A549 (cell line): ENCODE data around the gene DSG3.

Experiments
- CEBPB ChIP-seq, 2 experiments: fragments of >200 bp in 1 of 2; sonication (Bioruptor Twin) in 1 of 2; formaldehyde crosslinking in 1 of 2; IDR thresholded peaks; 2 replicates each; pipeline ENCODE4 v1.6.1; 2012 to 2016
- CHD2 ChIP-seq: fragments of 150-350 bp; IDR thresholded peaks from 2 replicates; pipeline ENCODE4 v1.6.1; 2014; ENCODE audit warnings: low read length; ENCODE audit not compliant: partially characterized antibody
- JUN ChIP-seq, 2 experiments: fragments of >200 bp; sonication (Bioruptor Twin); formaldehyde crosslinking; IDR thresholded peaks; 2 replicates in 1 of 2; 3 replicates in 1 of 2; pipeline ENCODE4 v1.6.1; 2016 to 2017
- JUNB ChIP-seq: fragments of >200 bp; sonication (Bioruptor Twin); formaldehyde crosslinking; IDR thresholded peaks from 2 replicates; pipeline ENCODE4 v1.6.1; 2016
- MYC ChIP-seq: IDR thresholded peaks from 2 replicates; pipeline ENCODE4 v1.6.1; 2012; ENCODE audit warnings: mild to moderate bottlenecking, inconsistent platforms, low read length, improper control_type of control experiment, borderline replicate concordance
- POLR2A ChIP-seq: IDR thresholded peaks from 2 replicates; pipeline ENCODE4 v1.6.1; 2012; ENCODE audit warnings: mild to moderate bottlenecking, low read length
- POLR2AphosphoS2 ChIP-seq: conservative IDR thresholded peaks from 2 replicates; pipeline ENCODE4 v1.6.1; 2012; ENCODE audit warnings: low read length, improper control_type of control experiment, inconsistent platforms
- RAD21 ChIP-seq, 2 experiments: fragments of >200 bp in 1 of 2; sonication (Bioruptor Twin) in 1 of 2; formaldehyde crosslinking in 1 of 2; IDR thresholded peaks in 1 of 2; conservative IDR thresholded peaks in 1 of 2; 2 replicates in 1 of 2; 3 replicates in 1 of 2; pipeline ENCODE4 v1.6.1; 2012 to 2018; ENCODE audit warnings: inconsistent platforms in 1 of 2
- TP53 ChIP-seq: fragments of 250-450 bp; sonication (Bioruptor Pico); IDR thresholded peaks from 2 replicates; pipeline ENCODE4 v1.5.0; 2021; ENCODE audit warnings: mild to moderate bottlenecking, moderate library complexity
- TF ChIP-seq, protein P1 (sequence below): fragments of >200 bp; sonication (Bioruptor Twin); formaldehyde crosslinking; IDR thresholded peaks from 3 replicates; pipeline ENCODE4 v1.6.1; 2016
- TF ChIP-seq, protein P2 (sequence below): fragments of >200 bp; sonication (Bioruptor Twin); formaldehyde crosslinking; IDR thresholded peaks from 3 replicates; pipeline ENCODE4 v1.5.1; 2016
- TF ChIP-seq, protein P3 (sequence below): fragments of 250-450 bp; sonication (Bioruptor Pico); IDR thresholded peaks from 2 replicates; pipeline ENCODE4 v1.5.0; 2021; ENCODE audit warnings: mild to moderate bottlenecking, moderate library complexity, borderline replicate concordance
- TF ChIP-seq, protein P4 (sequence below): IDR thresholded peaks from 2 replicates; pipeline ENCODE4 v1.6.1; 2012

DNA sequence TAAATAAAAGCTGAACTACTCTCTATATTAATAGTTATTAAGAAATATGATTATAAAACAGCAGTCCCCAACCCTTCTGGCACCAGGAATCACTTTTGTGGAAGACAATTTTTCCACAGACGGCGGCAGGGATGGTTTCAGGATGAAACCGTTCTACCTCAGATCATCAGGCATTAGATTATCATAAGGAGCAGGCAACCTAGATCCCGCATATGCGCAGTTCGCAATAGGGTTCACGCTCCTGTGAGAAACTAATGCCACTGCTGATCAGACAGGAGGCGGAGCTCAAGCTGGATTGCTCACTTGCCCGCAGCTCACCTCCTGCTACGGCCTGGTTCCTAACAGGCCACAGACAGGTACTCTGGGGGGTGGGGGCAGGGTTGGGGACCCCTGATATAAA, 31.1 kb downstream of the DSG3 start:
- TF ChIP-seq, protein P1, sequence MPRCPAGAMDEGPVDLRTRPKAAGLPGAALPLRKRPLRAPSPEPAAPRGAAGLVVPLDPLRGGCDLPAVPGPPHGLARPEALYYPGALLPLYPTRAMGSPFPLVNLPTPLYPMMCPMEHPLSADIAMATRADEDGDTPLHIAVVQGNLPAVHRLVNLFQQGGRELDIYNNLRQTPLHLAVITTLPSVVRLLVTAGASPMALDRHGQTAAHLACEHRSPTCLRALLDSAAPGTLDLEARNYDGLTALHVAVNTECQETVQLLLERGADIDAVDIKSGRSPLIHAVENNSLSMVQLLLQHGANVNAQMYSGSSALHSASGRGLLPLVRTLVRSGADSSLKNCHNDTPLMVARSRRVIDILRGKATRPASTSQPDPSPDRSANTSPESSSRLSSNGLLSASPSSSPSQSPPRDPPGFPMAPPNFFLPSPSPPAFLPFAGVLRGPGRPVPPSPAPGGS, result no peak
- TF ChIP-seq, protein P2, sequence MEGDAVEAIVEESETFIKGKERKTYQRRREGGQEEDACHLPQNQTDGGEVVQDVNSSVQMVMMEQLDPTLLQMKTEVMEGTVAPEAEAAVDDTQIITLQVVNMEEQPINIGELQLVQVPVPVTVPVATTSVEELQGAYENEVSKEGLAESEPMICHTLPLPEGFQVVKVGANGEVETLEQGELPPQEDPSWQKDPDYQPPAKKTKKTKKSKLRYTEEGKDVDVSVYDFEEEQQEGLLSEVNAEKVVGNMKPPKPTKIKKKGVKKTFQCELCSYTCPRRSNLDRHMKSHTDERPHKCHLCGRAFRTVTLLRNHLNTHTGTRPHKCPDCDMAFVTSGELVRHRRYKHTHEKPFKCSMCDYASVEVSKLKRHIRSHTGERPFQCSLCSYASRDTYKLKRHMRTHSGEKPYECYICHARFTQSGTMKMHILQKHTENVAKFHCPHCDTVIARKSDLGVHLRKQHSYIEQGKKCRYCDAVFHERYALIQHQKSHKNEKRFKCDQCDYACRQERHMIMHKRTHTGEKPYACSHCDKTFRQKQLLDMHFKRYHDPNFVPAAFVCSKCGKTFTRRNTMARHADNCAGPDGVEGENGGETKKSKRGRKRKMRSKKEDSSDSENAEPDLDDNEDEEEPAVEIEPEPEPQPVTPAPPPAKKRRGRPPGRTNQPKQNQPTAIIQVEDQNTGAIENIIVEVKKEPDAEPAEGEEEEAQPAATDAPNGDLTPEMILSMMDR, result no peak
- TF ChIP-seq CEBPB (IDR thresholded peaks at IDR 0.05) (no peak), TP53 (no peak), JUN (IDR thresholded peaks at IDR 0.05) (no peak), POLR2AphosphoS2 (no peak), POLR2A (no peak), JUNB (no peak), RAD21 (conservative IDR thresholded peaks at IDR 0.05 in 1 of 2, IDR thresholded peaks at IDR 0.05 in 1 of 2) (no peak), MYC (no peak), CHD2 (no peak)
- TF ChIP-seq, protein P3, sequence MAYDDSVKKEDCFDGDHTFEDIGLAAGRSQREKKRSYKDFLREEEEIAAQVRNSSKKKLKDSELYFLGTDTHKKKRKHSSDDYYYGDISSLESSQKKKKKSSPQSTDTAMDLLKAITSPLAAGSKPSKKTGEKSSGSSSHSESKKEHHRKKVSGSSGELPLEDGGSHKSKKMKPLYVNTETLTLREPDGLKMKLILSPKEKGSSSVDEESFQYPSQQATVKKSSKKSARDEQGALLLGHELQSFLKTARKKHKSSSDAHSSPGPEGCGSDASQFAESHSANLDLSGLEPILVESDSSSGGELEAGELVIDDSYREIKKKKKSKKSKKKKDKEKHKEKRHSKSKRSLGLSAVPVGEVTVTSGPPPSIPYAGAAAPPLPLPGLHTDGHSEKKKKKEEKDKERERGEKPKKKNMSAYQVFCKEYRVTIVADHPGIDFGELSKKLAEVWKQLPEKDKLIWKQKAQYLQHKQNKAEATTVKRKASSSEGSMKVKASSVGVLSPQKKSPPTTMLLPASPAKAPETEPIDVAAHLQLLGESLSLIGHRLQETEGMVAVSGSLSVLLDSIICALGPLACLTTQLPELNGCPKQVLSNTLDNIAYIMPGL (CRISPR knock-in tag), result no peak
- TF ChIP-seq, protein P4, sequence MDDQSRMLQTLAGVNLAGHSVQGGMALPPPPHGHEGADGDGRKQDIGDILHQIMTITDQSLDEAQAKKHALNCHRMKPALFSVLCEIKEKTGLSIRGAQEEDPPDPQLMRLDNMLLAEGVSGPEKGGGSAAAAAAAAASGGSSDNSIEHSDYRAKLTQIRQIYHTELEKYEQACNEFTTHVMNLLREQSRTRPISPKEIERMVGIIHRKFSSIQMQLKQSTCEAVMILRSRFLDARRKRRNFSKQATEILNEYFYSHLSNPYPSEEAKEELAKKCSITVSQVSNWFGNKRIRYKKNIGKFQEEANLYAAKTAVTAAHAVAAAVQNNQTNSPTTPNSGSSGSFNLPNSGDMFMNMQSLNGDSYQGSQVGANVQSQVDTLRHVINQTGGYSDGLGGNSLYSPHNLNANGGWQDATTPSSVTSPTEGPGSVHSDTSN, result no peak
